ENCODE data around the gene KAZN.
A peak's percentile ranks its signal among the peaks of the same experiment; 100 is the strongest.
"Not testable (repeated sequence)": the region's sequence is repeated elsewhere in the genome, so short reads cannot be mapped to it uniquely, and the experiment has no call there.

Gene KAZN

DNA sequence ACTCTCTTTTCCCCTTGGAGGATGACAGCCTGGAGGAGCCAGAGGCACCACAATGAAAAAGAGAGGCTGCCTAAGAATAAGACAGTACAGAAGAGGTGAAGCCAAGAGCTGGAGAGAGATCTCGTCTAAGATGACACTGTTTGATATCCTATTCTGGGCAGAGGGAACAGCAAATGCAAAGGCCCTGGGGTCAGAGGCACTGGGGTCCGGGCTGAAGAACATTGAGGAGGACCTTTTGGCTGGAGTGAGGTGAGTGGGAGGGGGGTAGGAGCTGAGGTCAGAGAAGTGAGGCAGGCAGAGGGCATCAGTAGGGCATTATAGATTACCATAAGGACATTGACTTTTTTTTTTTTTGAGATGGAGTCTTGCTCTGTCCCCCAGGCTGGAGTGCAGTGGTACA is 535.8 kb downstream of the KAZN start:
- H3K4me1 ChIP-seq (ENCODE audit: control insufficient read depth, insufficient read depth, low read depth, low read length): peaks cover 1% of the 10 kb centered on the region
- 88% methylated on average over 2 of the region's 2 CpGs for WGBS
- H4K8ac ChIP-seq (ENCODE audit: low read length): no peak overlapping the region
- no peak overlapping the region for H3K4me2 ChIP-seq (ENCODE audit: low read length, poor library complexity, severe bottlenecking)
- H3K14ac ChIP-seq (ENCODE audit: low read length in 2 of 2): no peak overlapping the region
- no peak overlapping the region for H2BK120ac ChIP-seq (ENCODE audit: low read depth, low read length)
- no peaks in the 10 kb centered on the region for H3K79me1 ChIP-seq (replicated peaks; ENCODE audit: low read length, poor library complexity, severe bottlenecking)
- no peak overlapping the region for H3K4me3 ChIP-seq (ENCODE audit: insufficient read depth in 1 of 2, low read depth in 1 of 2, low read length in 2 of 2)
- DNase-seq: no peak
- H3K9ac ChIP-seq (ENCODE audit: low read length): no peak overlapping the region
- H2BK12ac ChIP-seq (ENCODE audit: low read length in 2 of 2): no peak overlapping the region
- no peak overlapping the region for H3K4ac ChIP-seq (ENCODE audit: low read depth in 1 of 2, low read length in 2 of 2)
- H3K36me3 ChIP-seq (ENCODE audit: control insufficient read depth in 1 of 2, insufficient read depth in 2 of 2, low read depth in 1 of 2, low read length in 2 of 2): no peaks in the 10 kb centered on the region
- H4K91ac ChIP-seq (ENCODE audit: low read length): no peak overlapping the region
- H3K23ac ChIP-seq (ENCODE audit: low read length in 2 of 2): no peak overlapping the region
- H2BK5ac ChIP-seq (ENCODE audit: low read depth, low read length, poor library complexity, severe bottlenecking): no peak overlapping the region
- peaks cover 8% of the 10 kb centered on the region for H3K9me3 ChIP-seq (ENCODE audit: control insufficient read depth, low read length)
- no peak overlapping the region for H2AFZ ChIP-seq (ENCODE audit: low read depth, low read length)
- no peak overlapping the region for H2BK15ac ChIP-seq (ENCODE audit: low read depth, poor library complexity, severe bottlenecking)
- H3K18ac ChIP-seq (ENCODE audit: low read depth in 1 of 2, low read length in 2 of 2): no peak overlapping the region
- H2AK5ac ChIP-seq (ENCODE audit: low read length, severe bottlenecking): no peak overlapping the region
- peaks cover 8 to 65% of the 10 kb centered on the region in 2 experiments for H3K27me3 ChIP-seq (ENCODE audit: control insufficient read depth in 1 of 2, insufficient read depth in 1 of 2, low read length in 2 of 2)
- H3K27ac ChIP-seq (ENCODE audit: low read length, poor library complexity, severe bottlenecking): no peak overlapping the region

- H3K18ac ChIP-seq (ENCODE audit: low read depth in 1 of 2, low read length in 2 of 2); H3K23ac ChIP-seq (ENCODE audit: low read length in 2 of 2); H2BK15ac ChIP-seq (ENCODE audit: low read depth, poor library complexity, severe bottlenecking); H3K14ac ChIP-seq (ENCODE audit: low read length in 2 of 2); H3K36me3 ChIP-seq (ENCODE audit: control insufficient read depth in 1 of 2, insufficient read depth in 2 of 2, low read depth in 1 of 2, low read length in 2 of 2); H3K4ac ChIP-seq (ENCODE audit: low read depth in 1 of 2, low read length in 2 of 2); H3K79me1 ChIP-seq (replicated peaks; ENCODE audit: low read length, poor library complexity, severe bottlenecking); H2BK5ac ChIP-seq (ENCODE audit: low read depth, low read length, poor library complexity, severe bottlenecking); H3K9ac ChIP-seq (ENCODE audit: low read length); H4K8ac ChIP-seq (ENCODE audit: low read length); H3K27ac ChIP-seq (ENCODE audit: low read length, poor library complexity, severe bottlenecking); H2AFZ ChIP-seq (ENCODE audit: low read depth, low read length); H3K9me3 ChIP-seq (ENCODE audit: control insufficient read depth, low read length); H3K4me2 ChIP-seq (ENCODE audit: low read length, poor library complexity, severe bottlenecking); H2AK5ac ChIP-seq (ENCODE audit: low read length, severe bottlenecking); H2BK12ac ChIP-seq (ENCODE audit: low read length in 2 of 2); DNase-seq; H3K4me3 ChIP-seq (ENCODE audit: insufficient read depth in 1 of 2, low read depth in 1 of 2, low read length in 2 of 2); H2BK120ac ChIP-seq (ENCODE audit: low read depth, low read length); H4K91ac ChIP-seq (ENCODE audit: low read length): not testable (repeated sequence)
- Histone ChIP-seq H3K4me1 (ENCODE audit: control insufficient read depth, insufficient read depth, low read depth, low read length) (peaks cover 10% of the 10 kb centered on the region), H3K27me3 (ENCODE audit: control insufficient read depth in 1 of 2, insufficient read depth in 1 of 2, low read length in 2 of 2) (peaks cover 8 to 60% of the 10 kb centered on the region in 2 experiments)
- WGBS: 92% methylated on average over 8 of the region's 10 CpGs
Observed at GRCh38 chr1:15135604-15136003, 537.1 kb downstream of the KAZN start.

DNA sequence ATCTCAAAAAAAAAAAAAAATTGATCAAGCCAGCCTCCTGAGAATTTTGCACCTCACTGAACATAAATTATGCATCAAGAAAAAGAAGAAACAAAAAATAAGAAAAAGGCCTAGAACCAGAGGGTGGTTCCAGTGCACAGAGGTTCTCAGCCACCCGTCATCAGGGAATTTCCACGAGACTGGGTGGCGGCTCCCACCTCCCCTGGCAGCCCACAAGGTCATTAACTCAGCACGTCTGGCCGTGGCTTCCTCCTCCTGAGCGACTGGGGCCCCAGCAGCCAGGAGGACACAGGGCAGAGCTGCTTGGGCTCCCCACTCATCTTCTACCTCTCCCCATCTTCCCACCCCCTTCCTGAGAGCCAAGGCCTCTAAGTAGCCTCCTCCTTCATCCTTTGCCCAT is 539.3 kb downstream of the KAZN start:
- no peaks in the 10 kb centered on the region for H3K36me3 ChIP-seq (ENCODE audit: control insufficient read depth in 1 of 2, insufficient read depth in 2 of 2, low read depth in 1 of 2, low read length in 2 of 2)
- no peak overlapping the region for H3K18ac ChIP-seq (ENCODE audit: low read depth in 1 of 2, low read length in 2 of 2)
- no peak overlapping the region for H3K9ac ChIP-seq (ENCODE audit: low read length)
- H2BK12ac ChIP-seq (ENCODE audit: low read length in 2 of 2): no peak overlapping the region
- no peak overlapping the region for H4K91ac ChIP-seq (ENCODE audit: low read length)
- H3K27ac ChIP-seq (ENCODE audit: low read length, poor library complexity, severe bottlenecking): no peak overlapping the region
- H2BK120ac ChIP-seq (ENCODE audit: low read depth, low read length): no peak overlapping the region
- peaks cover 12% of the 10 kb centered on the region for H3K4me1 ChIP-seq (ENCODE audit: control insufficient read depth, insufficient read depth, low read depth, low read length)
- H3K4me3 ChIP-seq (ENCODE audit: insufficient read depth in 1 of 2, low read depth in 1 of 2, low read length in 2 of 2): no peak overlapping the region
- H2AFZ ChIP-seq (ENCODE audit: low read depth, low read length): no peak overlapping the region
- peaks cover 8 to 55% of the 10 kb centered on the region in 2 experiments for H3K27me3 ChIP-seq (ENCODE audit: control insufficient read depth in 1 of 2, insufficient read depth in 1 of 2, low read length in 2 of 2)
- H3K9me3 ChIP-seq (ENCODE audit: control insufficient read depth, low read length): peaks cover 4% of the 10 kb centered on the region
- H3K79me1 ChIP-seq (replicated peaks; ENCODE audit: low read length, poor library complexity, severe bottlenecking): no peaks in the 10 kb centered on the region
- no peak overlapping the region for H4K8ac ChIP-seq (ENCODE audit: low read length)
- WGBS: 66% methylated on average over 6 of the region's 6 CpGs
- no peak overlapping the region for H2BK15ac ChIP-seq (ENCODE audit: low read depth, poor library complexity, severe bottlenecking)
- H2AK5ac ChIP-seq (ENCODE audit: low read length, severe bottlenecking): no peak overlapping the region
- DNase-seq: no peak
- H3K4ac ChIP-seq (ENCODE audit: low read depth in 1 of 2, low read length in 2 of 2): no peak overlapping the region
- no peak overlapping the region for H2BK5ac ChIP-seq (ENCODE audit: low read depth, low read length, poor library complexity, severe bottlenecking)
- H3K23ac ChIP-seq (ENCODE audit: low read length in 2 of 2): peak overlapping the region in 1 of 2 experiments; percentile 89
- H3K14ac ChIP-seq (ENCODE audit: low read length in 2 of 2): peak overlapping the region in 1 of 2 experiments; percentile 6
- H3K4me2 ChIP-seq (ENCODE audit: low read length, poor library complexity, severe bottlenecking): no peak overlapping the region

DNA sequence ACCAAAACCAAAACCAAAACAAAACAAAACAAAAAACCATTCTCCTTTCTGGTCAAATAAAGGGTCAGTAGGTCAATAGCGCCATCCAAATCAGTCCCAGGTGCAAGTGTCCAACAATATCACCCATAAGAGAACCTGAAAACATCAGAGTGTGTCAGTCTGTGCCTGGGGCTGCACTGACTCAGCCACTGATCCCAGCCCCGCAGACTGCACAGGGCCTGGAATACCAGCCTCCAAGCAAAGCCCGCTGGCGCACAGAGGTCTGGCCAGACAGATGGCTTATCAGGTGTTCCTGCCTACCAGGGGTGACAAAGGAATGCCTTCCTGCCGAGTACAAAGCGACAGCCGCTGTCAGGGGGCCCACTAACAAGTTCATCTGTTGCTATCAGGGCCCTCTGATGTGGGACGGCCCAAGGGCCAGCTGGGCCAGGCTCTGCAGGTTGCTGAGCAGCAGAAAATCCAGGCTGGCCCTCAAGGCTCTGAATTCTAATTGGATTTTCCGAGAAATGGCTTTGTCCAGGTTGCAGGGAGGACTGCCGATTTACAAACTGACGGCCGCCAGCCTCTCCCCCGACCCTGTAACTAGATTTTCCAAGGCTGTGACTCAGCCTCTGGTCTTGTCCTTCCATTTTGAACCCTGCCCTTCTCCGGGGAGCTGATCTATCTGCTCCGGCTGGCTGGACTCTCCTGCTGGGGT is 541.3 kb downstream of the KAZN start:
- Histone ChIP-seq H3K9me3 (ENCODE audit: control insufficient read depth, low read length) (peaks cover 4% of the 10 kb centered on the region), H3K27ac (ENCODE audit: low read length, poor library complexity, severe bottlenecking) (peak overlapping the region; percentile 19), H2AK5ac (ENCODE audit: low read length, severe bottlenecking) (no peak overlapping the region), H2BK15ac (ENCODE audit: low read depth, poor library complexity, severe bottlenecking) (no peak overlapping the region), H3K27me3 (ENCODE audit: control insufficient read depth in 1 of 2, insufficient read depth in 1 of 2, low read length in 2 of 2) (peaks cover 0 to 37% of the 10 kb centered on the region in 2 experiments), H3K4me2 (ENCODE audit: low read length, poor library complexity, severe bottlenecking) (no peak overlapping the region), H3K36me3 (ENCODE audit: control insufficient read depth in 1 of 2, insufficient read depth in 2 of 2, low read depth in 1 of 2, low read length in 2 of 2) (no peaks in the 10 kb centered on the region), H4K91ac (ENCODE audit: low read length) (no peak overlapping the region), H2BK120ac (ENCODE audit: low read depth, low read length) (no peak overlapping the region), H2AFZ (ENCODE audit: low read depth, low read length) (peak overlapping the region; percentile 70), H3K4ac (ENCODE audit: low read depth in 1 of 2, low read length in 2 of 2) (peak overlapping the region in 1 of 2 experiments; percentile 55), H2BK12ac (ENCODE audit: low read length in 2 of 2) (no peak overlapping the region), H3K79me1 (replicated peaks; ENCODE audit: low read length, poor library complexity, severe bottlenecking) (no peaks in the 10 kb centered on the region), H3K14ac (ENCODE audit: low read length in 2 of 2) (peak overlapping the region in 1 of 2 experiments; percentile 64), H3K23ac (ENCODE audit: low read length in 2 of 2) (no peak overlapping the region), H3K4me3 (ENCODE audit: insufficient read depth in 1 of 2, low read depth in 1 of 2, low read length in 2 of 2) (no peak overlapping the region), H2BK5ac (ENCODE audit: low read depth, low read length, poor library complexity, severe bottlenecking) (no peak overlapping the region), H3K4me1 (ENCODE audit: control insufficient read depth, insufficient read depth, low read depth, low read length) (peaks cover 12% of the 10 kb centered on the region), H3K9ac (ENCODE audit: low read length) (no peak overlapping the region), H3K18ac (ENCODE audit: low read depth in 1 of 2, low read length in 2 of 2) (peak overlapping the region in 1 of 2 experiments; percentile 34), H4K8ac (ENCODE audit: low read length) (peak overlapping the region; percentile 33)
- peak; percentile 34 for DNase-seq
- 35% methylated on average over 14 of the region's 15 CpGs for WGBS
